MCF 10A (cell line): ENCODE measurements around the gene GNAO1. TPM values are rescaled to one million over a fixed set of nuclear protein-coding genes. Genes with fewer than 3 reads are reported as not detected.

Experiments used
- BruUV-seq: library from RNA; stranded (reverse); fragments of 400-500 nt; replicated peaks from 2 replicates; lab custom pipeline; 2021; lab: Mats Ljungman, UMichigan
- CTCF ChIA-PET: fragments of 300-600 bp; sonication (Branson Sonifier 250); formaldehyde crosslinking; extraction: SDS; loops from one replicate; lab custom pipeline; 2021; ENCODE audit warnings: antibody characterized with exemption, inconsistent platforms; lab: Yijun Ruan, JAX
- POLR2A ChIA-PET: fragments of 300-600, 350-650 bp; sonication (Branson Sonifier 250); formaldehyde crosslinking; extraction: SDS; loops from one replicate; lab custom pipeline; 2020; ENCODE audit warnings: antibody characterized with exemption, inconsistent platforms; lab: Yijun Ruan, JAX
- DNase-seq: peaks from one replicate; pipeline ENCODE4 v3.0.0-alpha.2; 2018; ENCODE audit not compliant: unreplicated experiment
- H3K27ac Mint-ChIP-seq: one replicate; pipeline ENCODE4 v1.8.0; 2022; ENCODE audit warnings: mild to moderate bottlenecking, low read depth, mixed read lengths; ENCODE audit not compliant: unreplicated experiment
- H3K27me3 Mint-ChIP-seq: one replicate; pipeline ENCODE4 v1.8.0; 2022; ENCODE audit warnings: mixed read lengths; ENCODE audit not compliant: insufficient read depth, unreplicated experiment
- H3K36me3 Mint-ChIP-seq: one replicate; pipeline ENCODE4 v1.8.0; 2022; ENCODE audit warnings: mild to moderate bottlenecking, moderate library complexity, mixed read lengths; ENCODE audit not compliant: insufficient read depth, unreplicated experiment
- H3K4me1 Mint-ChIP-seq: one replicate; pipeline ENCODE4 v1.8.0; 2022; ENCODE audit warnings: mixed read lengths; ENCODE audit not compliant: insufficient read depth, unreplicated experiment
- H3K4me3 Mint-ChIP-seq: one replicate; pipeline ENCODE4 v1.8.0; 2022; ENCODE audit warnings: mild to moderate bottlenecking, moderate library complexity, mixed read lengths; ENCODE audit not compliant: unreplicated experiment
- H3K9me3 Mint-ChIP-seq: one replicate; pipeline ENCODE4 v1.8.0; 2022; ENCODE audit warnings: mixed read lengths; ENCODE audit not compliant: unreplicated experiment
- CTCF ChIP-seq: fragments of 200-600 bp; IDR thresholded peaks from one replicate; pipeline ENCODE4 v1.8.0; 2022; ENCODE audit warnings: antibody characterized with exemption, mild to moderate bottlenecking; ENCODE audit not compliant: unreplicated experiment
- intact Hi-C: fragments of 100-400 bp; cut with micrococcal nuclease; formaldehyde crosslinking; loops from 2 replicates; pipeline ENCODE4 v1.14.1; 2022
- total RNA-seq: library from RNA; stranded (reverse); gene quantifications from 2 replicates; pipeline ENCODE4 v1.2.3, GENCODE V29; 2022

The GNAO1 gene
- total RNA-seq, 1 experiment from 2014 or later: 0.44 TPM

GRCh38 chr16:56351481-56351880 is 160.2 kb downstream of the GNAO1 start:
- no peak overlapping the region for H3K27ac Mint-ChIP-seq
- no peak for DNase-seq
- peaks cover 7% of the 10 kb centered on the region for H3K4me1 Mint-ChIP-seq
- H3K9me3 Mint-ChIP-seq: no peaks in the 10 kb centered on the region
- H3K36me3 Mint-ChIP-seq: no peaks in the 10 kb centered on the region
- POLR2A ChIA-PET: no interaction called here
- no peak for TF ChIP-seq CTCF
- intact Hi-C loops: no loop called here
- CTCF ChIA-PET: no interaction called here
- no peak overlapping the region for H3K4me3 Mint-ChIP-seq
- BruUV-seq: no TSS peak
- H3K27me3 Mint-ChIP-seq: peaks cover 14% of the 10 kb centered on the region

- TF ChIP-seq CTCF: no peak
- Mint-ChIP-seq H3K27ac (no peak overlapping the region), H3K4me1 (peaks cover 8% of the 10 kb centered on the region), H3K4me3 (no peak overlapping the region), H3K9me3 (no peaks in the 10 kb centered on the region), H3K36me3 (no peaks in the 10 kb centered on the region), H3K27me3 (peaks cover 14% of the 10 kb centered on the region)
- ChIA-PET POLR2A (interaction anchor here (0.5 to 0.6 kb wide), 2 partner anchors 91 to 331 kb away, joined by 3 read pairs; no protein-coding TSS in a partner anchor), CTCF (interaction anchor here (0.6 kb wide), 2 partner anchors 34 to 523 kb away, joined by 3 to 4 read pairs; no protein-coding TSS in a partner anchor)
- DNase-seq: no peak
- no TSS peak for BruUV-seq
- intact Hi-C loops: no loop called here
Observed at GRCh38 chr16:56352351-56353053, 161.2 kb downstream of the GNAO1 start.

- TF ChIP-seq CTCF: no peak
- BruUV-seq: no TSS peak
- no peak overlapping the region for H3K27ac Mint-ChIP-seq
- DNase-seq: no peak
- no peak overlapping the region for H3K4me3 Mint-ChIP-seq
- peaks cover 14% of the 10 kb centered on the region for H3K27me3 Mint-ChIP-seq
- CTCF ChIA-PET: interaction anchor here (0.6 to 0.7 kb wide), 2 partner anchors 274 to 524 kb away, joined by 4 read pairs; no protein-coding TSS in a partner anchor
- H3K4me1 Mint-ChIP-seq: peaks cover 8% of the 10 kb centered on the region
- intact Hi-C loops: no loop called here
- no peaks in the 10 kb centered on the region for H3K9me3 Mint-ChIP-seq
- POLR2A ChIA-PET: no interaction called here
- H3K36me3 Mint-ChIP-seq: no peaks in the 10 kb centered on the region
Observed at GRCh38 chr16:56353054-56353921, 162.0 kb downstream of the GNAO1 start.

GRCh38 chr16:56354016-56354415 is 162.7 kb downstream of the GNAO1 start:
- POLR2A ChIA-PET: no interaction called here
- no peak for TF ChIP-seq CTCF
- H3K4me3 Mint-ChIP-seq: no peak overlapping the region
- no peak for DNase-seq
- peaks cover 14% of the 10 kb centered on the region for H3K27me3 Mint-ChIP-seq
- no peaks in the 10 kb centered on the region for H3K36me3 Mint-ChIP-seq
- no peaks in the 10 kb centered on the region for H3K9me3 Mint-ChIP-seq
- peaks cover 8% of the 10 kb centered on the region for H3K4me1 Mint-ChIP-seq
- CTCF ChIA-PET: interaction anchor here (0.7 to 2.6 kb wide), 3 partner anchors 36 to 409 kb away, joined by 4 to 8 read pairs (median 7); no protein-coding TSS in a partner anchor
- intact Hi-C loops: no loop called here
- BruUV-seq: no TSS peak
- H3K27ac Mint-ChIP-seq: no peak overlapping the region
